ENCODE measurements around the gene DDR1.

The DDR1 gene

DNA sequence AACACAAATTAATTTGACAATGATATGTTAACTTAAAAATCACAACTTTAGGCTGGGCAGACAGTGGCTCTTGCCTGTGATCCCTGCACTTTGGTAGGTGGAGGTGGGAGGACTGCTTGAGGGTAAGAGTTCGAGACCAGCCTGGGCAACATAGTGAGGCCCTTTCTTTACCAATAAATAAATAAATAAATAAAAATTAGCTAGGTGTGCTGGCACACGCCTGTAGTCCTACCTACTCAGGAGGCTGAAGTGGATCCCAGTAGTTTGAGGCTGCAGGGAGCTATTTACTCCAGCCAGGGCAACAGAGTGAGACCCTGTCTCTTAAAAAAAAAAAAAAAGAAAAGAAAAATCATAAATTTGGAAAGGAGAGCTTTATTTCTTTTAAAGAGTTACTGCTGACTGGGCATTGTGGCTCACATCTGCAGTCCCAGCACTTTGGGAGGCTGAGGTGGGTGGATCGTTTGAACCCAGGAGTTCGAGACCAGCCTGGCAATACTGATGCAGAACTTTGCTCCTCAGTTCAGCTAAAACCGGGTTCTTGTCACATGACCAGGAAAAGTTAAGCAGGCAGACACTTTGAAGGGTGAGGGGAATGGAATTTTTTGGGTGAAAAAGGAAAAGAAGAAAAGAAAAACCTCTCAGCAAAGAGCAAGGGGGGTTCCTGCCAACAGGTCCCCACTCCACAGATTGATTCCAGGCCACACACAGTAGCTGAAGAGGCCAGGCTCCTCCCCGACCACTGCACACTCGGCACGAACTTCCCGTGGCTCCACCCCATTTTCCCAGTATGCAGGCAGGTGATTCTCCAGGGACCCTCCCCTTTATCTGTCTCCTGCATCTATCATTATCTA lies 44.0 kb upstream of the DDR1 start:
- Histone ChIP-seq H3K9ac (ENCODE audit: low read depth, low read length, poor library complexity) (no peak overlapping the region), H2BK120ac (ENCODE audit: low read depth, low read length) (no peak overlapping the region), H2BK12ac (ENCODE audit: low read length) (no peak overlapping the region), H4K8ac (ENCODE audit: low read depth, low read length) (no peak overlapping the region), H3K27ac (replicated peaks; ENCODE audit: low read length) (no peak overlapping the region), H3K14ac (ENCODE audit: low read length) (no peak overlapping the region), H2AFZ (ENCODE audit: low read length) (no peak overlapping the region), H3K4me1 (ENCODE audit: control insufficient read depth in 2 of 2, insufficient read depth in 1 of 2, low read depth in 1 of 2, low read length in 2 of 2) (peaks cover 19 to 49% of the 10 kb centered on the region in 2 donors), H2BK5ac (ENCODE audit: low read length) (no peak overlapping the region), H3K18ac (ENCODE audit: low read length) (no peak overlapping the region), H2BK15ac (ENCODE audit: low read length) (no peak overlapping the region), H3K4ac (ENCODE audit: low read length) (no peak overlapping the region), H3K4me2 (ENCODE audit: insufficient read depth, low read length, poor library complexity, severe bottlenecking) (no peak overlapping the region), H3K4me3 (ENCODE audit: low read length in 2 of 2) (no peak overlapping the region), H3K9me3 (replicated peaks in 1 of 2; ENCODE audit: control insufficient read depth in 2 of 2, insufficient read depth in 1 of 2, low read depth in 1 of 2, low read length in 2 of 2) (peaks cover 0 to 2% of the 10 kb centered on the region in 2 donors), H3K79me1 (ENCODE audit: low read depth, low read length) (no peaks in the 10 kb centered on the region), H3K36me3 (replicated peaks in 1 of 2; ENCODE audit: control insufficient read depth in 2 of 2, insufficient read depth in 2 of 2, low read length in 2 of 2) (no peaks in the 10 kb centered on the region), H4K91ac (ENCODE audit: low read depth, low read length, poor library complexity) (no peak overlapping the region), H3K23ac (ENCODE audit: low read depth, low read length, poor library complexity) (no peak overlapping the region), H3K27me3 (ENCODE audit: control insufficient read depth in 3 of 3, insufficient read depth in 3 of 3, low read depth in 1 of 3, low read length in 3 of 3) (no peaks in the 10 kb centered on the region), H2AK5ac (ENCODE audit: low read depth, low read length) (no peak overlapping the region)
- DNase-seq (ENCODE audit: low spot score), result no peak
- WGBS, 2 donors (ENCODE audit: extremely low coverage in 2 of 2, insufficient read length in 2 of 2, insufficient replicate concordance in 1 of 2), result no CpG with 5 or more reads among the region's 9 CpGs

- no peak for DNase-seq (ENCODE audit: low spot score)
- H3K9ac ChIP-seq (ENCODE audit: low read depth, low read length, poor library complexity), result no peak overlapping the region
- no peaks in the 10 kb centered on the region for H3K36me3 ChIP-seq (replicated peaks in 1 of 2; ENCODE audit: control insufficient read depth in 2 of 2, insufficient read depth in 2 of 2, low read length in 2 of 2)
- no peaks in the 10 kb centered on the region for H3K79me1 ChIP-seq (ENCODE audit: low read depth, low read length)
- no peak overlapping the region for H2BK15ac ChIP-seq (ENCODE audit: low read length)
- no peak overlapping the region for H3K4ac ChIP-seq (ENCODE audit: low read length)
- peaks cover 19 to 50% of the 10 kb centered on the region in 2 donors for H3K4me1 ChIP-seq (ENCODE audit: control insufficient read depth in 2 of 2, insufficient read depth in 1 of 2, low read depth in 1 of 2, low read length in 2 of 2)
- no peak overlapping the region for H3K4me2 ChIP-seq (ENCODE audit: insufficient read depth, low read length, poor library complexity, severe bottlenecking)
- H4K91ac ChIP-seq (ENCODE audit: low read depth, low read length, poor library complexity), result no peak overlapping the region
- no CpG with 5 or more reads among the region's 4 CpGs for WGBS, 2 donors (ENCODE audit: extremely low coverage in 2 of 2, insufficient read length in 2 of 2, insufficient replicate concordance in 1 of 2)
- no peaks in the 10 kb centered on the region for H3K27me3 ChIP-seq (ENCODE audit: control insufficient read depth in 3 of 3, insufficient read depth in 3 of 3, low read depth in 1 of 3, low read length in 3 of 3)
- no peak overlapping the region for H3K23ac ChIP-seq (ENCODE audit: low read depth, low read length, poor library complexity)
- peaks cover 0 to 2% of the 10 kb centered on the region in 2 donors for H3K9me3 ChIP-seq (replicated peaks in 1 of 2; ENCODE audit: control insufficient read depth in 2 of 2, insufficient read depth in 1 of 2, low read depth in 1 of 2, low read length in 2 of 2)
- H2BK5ac ChIP-seq (ENCODE audit: low read length), result no peak overlapping the region
- H2BK12ac ChIP-seq (ENCODE audit: low read length), result no peak overlapping the region
- no peak overlapping the region for H3K27ac ChIP-seq (replicated peaks; ENCODE audit: low read length)
- no peak overlapping the region for H4K8ac ChIP-seq (ENCODE audit: low read depth, low read length)
- H3K4me3 ChIP-seq (ENCODE audit: low read length in 2 of 2), result no peak overlapping the region
- no peak overlapping the region for H2BK120ac ChIP-seq (ENCODE audit: low read depth, low read length)
- no peak overlapping the region for H3K18ac ChIP-seq (ENCODE audit: low read length)
- H3K14ac ChIP-seq (ENCODE audit: low read length), result no peak overlapping the region
- H2AK5ac ChIP-seq (ENCODE audit: low read depth, low read length), result no peak overlapping the region
- no peak overlapping the region for H2AFZ ChIP-seq (ENCODE audit: low read length)
These were observed 43.2 kb upstream of the DDR1 start for GRCh38 chr6:30840935-30841643.

GRCh38 chr6:30841644-30842504 lies 42.4 kb upstream of the DDR1 start:
- H2BK15ac ChIP-seq (ENCODE audit: low read length), result no peak overlapping the region
- H3K36me3 ChIP-seq (replicated peaks in 1 of 2; ENCODE audit: control insufficient read depth in 2 of 2, insufficient read depth in 2 of 2, low read length in 2 of 2), result no peaks in the 10 kb centered on the region
- no peak for DNase-seq (ENCODE audit: low spot score)
- H3K14ac ChIP-seq (ENCODE audit: low read length), result no peak overlapping the region
- no peak overlapping the region for H4K91ac ChIP-seq (ENCODE audit: low read depth, low read length, poor library complexity)
- no peak overlapping the region for H2AFZ ChIP-seq (ENCODE audit: low read length)
- no peak overlapping the region for H3K4ac ChIP-seq (ENCODE audit: low read length)
- no peak overlapping the region for H3K27ac ChIP-seq (replicated peaks; ENCODE audit: low read length)
- H3K4me2 ChIP-seq (ENCODE audit: insufficient read depth, low read length, poor library complexity, severe bottlenecking), result no peak overlapping the region
- no peak overlapping the region for H4K8ac ChIP-seq (ENCODE audit: low read depth, low read length)
- H2BK12ac ChIP-seq (ENCODE audit: low read length), result no peak overlapping the region
- H3K4me3 ChIP-seq (ENCODE audit: low read length in 2 of 2), result no peak overlapping the region
- no peaks in the 10 kb centered on the region for H3K27me3 ChIP-seq (ENCODE audit: control insufficient read depth in 3 of 3, insufficient read depth in 3 of 3, low read depth in 1 of 3, low read length in 3 of 3)
- H2BK5ac ChIP-seq (ENCODE audit: low read length), result no peak overlapping the region
- no peak overlapping the region for H2BK120ac ChIP-seq (ENCODE audit: low read depth, low read length)
- no peaks in the 10 kb centered on the region for H3K79me1 ChIP-seq (ENCODE audit: low read depth, low read length)
- H3K18ac ChIP-seq (ENCODE audit: low read length), result no peak overlapping the region
- WGBS, 2 donors (ENCODE audit: extremely low coverage in 2 of 2, insufficient read length in 2 of 2, insufficient replicate concordance in 1 of 2), result no CpG with 5 or more reads among the region's 6 CpGs
- peaks cover 19 to 52% of the 10 kb centered on the region in 2 donors for H3K4me1 ChIP-seq (ENCODE audit: control insufficient read depth in 2 of 2, insufficient read depth in 1 of 2, low read depth in 1 of 2, low read length in 2 of 2)
- peaks cover 0 to 2% of the 10 kb centered on the region in 2 donors for H3K9me3 ChIP-seq (replicated peaks in 1 of 2; ENCODE audit: control insufficient read depth in 2 of 2, insufficient read depth in 1 of 2, low read depth in 1 of 2, low read length in 2 of 2)
- no peak overlapping the region for H2AK5ac ChIP-seq (ENCODE audit: low read depth, low read length)
- H3K23ac ChIP-seq (ENCODE audit: low read depth, low read length, poor library complexity), result no peak overlapping the region
- H3K9ac ChIP-seq (ENCODE audit: low read depth, low read length, poor library complexity), result no peak overlapping the region
